Sigmoid colon (tissue), 4 donors: ENCODE measurements around the gene UBASH3A.

ENCODE experiments used
- EP300 ChIP-seq, 4 donors: sonication (generic); formaldehyde crosslinking; IDR thresholded peaks; one replicate each; pipeline ENCODE4 v1.6.1; 2017; ENCODE audit warnings: antibody characterized with exemption in 4 of 4
- POLR2A ChIP-seq, 2 donors: fragments of 450-650 bp; IDR thresholded peaks; one replicate each; pipeline ENCODE4 v1.6.1; 2016; ENCODE audit warnings: antibody characterized with exemption in 2 of 2, mild to moderate bottlenecking in 2 of 2, moderate library complexity in 2 of 2
- POLR2AphosphoS5 ChIP-seq, 4 donors: sonication (generic); formaldehyde crosslinking; IDR thresholded peaks; one replicate each; pipeline ENCODE4 v1.6.1; 2017; ENCODE audit warnings: antibody characterized with exemption in 4 of 4
- TF ChIP-seq, protein P1 (sequence below), 4 experiments: fragments of 450-650 bp in 3 of 4; fragments of 200-600 bp in 1 of 4; IDR thresholded peaks; one replicate each; pipeline ENCODE4 v1.5.1; 2016 to 2019; ENCODE audit warnings: antibody characterized with exemption in 4 of 4, mild to moderate bottlenecking in 3 of 4, moderate library complexity in 2 of 4

DNA sequence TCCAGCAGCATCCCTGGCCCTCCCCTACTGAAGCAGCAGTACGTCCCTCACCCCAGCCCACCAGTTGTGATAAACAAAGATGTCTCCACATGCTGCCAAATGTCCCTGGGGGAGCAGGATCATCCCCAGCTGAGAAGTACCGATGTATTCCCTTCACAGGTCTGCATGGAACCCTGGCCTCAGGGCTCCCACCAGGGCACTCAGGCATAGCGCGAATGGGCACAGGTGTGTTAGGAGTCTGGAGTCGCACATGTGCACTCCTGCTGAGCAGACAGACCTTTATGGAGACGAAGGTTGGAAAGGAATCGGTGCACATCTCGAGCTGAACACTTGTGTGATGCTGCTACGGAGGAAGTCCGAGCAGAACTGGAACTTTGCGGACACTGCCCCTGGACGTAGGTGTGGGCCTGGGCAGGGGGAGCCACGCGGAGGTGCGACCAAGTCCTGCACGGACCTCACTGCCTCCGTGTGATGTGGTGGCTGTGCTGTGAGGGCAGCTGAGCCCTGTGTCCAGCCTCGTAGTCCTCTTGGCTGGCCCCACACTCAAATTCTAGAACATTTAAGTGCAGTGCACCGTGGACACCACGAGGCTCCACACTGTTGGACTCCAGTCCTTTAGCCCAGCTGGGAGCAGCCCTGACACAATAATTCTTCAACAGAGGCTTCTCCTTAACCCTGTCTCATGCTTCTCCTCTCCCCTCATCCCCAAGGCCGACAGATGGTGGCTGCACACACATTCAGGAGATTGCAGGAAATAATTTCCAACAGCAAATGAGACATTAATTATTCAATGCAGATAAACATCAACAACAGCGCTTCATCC is 48.9 kb downstream of the UBASH3A start:
- no peak for TF ChIP-seq POLR2A (IDR thresholded peaks at IDR 0.05)
- TF ChIP-seq, protein P1, sequence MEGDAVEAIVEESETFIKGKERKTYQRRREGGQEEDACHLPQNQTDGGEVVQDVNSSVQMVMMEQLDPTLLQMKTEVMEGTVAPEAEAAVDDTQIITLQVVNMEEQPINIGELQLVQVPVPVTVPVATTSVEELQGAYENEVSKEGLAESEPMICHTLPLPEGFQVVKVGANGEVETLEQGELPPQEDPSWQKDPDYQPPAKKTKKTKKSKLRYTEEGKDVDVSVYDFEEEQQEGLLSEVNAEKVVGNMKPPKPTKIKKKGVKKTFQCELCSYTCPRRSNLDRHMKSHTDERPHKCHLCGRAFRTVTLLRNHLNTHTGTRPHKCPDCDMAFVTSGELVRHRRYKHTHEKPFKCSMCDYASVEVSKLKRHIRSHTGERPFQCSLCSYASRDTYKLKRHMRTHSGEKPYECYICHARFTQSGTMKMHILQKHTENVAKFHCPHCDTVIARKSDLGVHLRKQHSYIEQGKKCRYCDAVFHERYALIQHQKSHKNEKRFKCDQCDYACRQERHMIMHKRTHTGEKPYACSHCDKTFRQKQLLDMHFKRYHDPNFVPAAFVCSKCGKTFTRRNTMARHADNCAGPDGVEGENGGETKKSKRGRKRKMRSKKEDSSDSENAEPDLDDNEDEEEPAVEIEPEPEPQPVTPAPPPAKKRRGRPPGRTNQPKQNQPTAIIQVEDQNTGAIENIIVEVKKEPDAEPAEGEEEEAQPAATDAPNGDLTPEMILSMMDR (IDR thresholded peaks at IDR 0.05), result no peak
- TF ChIP-seq EP300 (IDR thresholded peaks at IDR 0.05), result no peak
- no peak for TF ChIP-seq POLR2AphosphoS5 (IDR thresholded peaks at IDR 0.05)
